NCI-H526 (cell line): ENCODE measurements around the gene GRIK5.

Experiments used
- DNase-seq, 2 experiments: peaks; one replicate each; lab custom pipeline; 2025; lab: John Stamatoyannopoulos, UW

GRIK5 gene

GRCh38 chr19:42076380-42076944 is 6.5 kb upstream of the GRIK5 start:
- no peak for DNase-seq

GRCh38 chr19:42075616-42076379 is 5.8 kb upstream of the GRIK5 start, which contains the start of gene ZNF574:
Gene ZNF574 (plus strand): TSS chr19:42076166. CDS start chr19:42078607, 2,441 bp downstream.
- DNase-seq = peak; percentile 100

GRCh38 chr19:42075364-42075615 is 5.3 kb upstream of the GRIK5 start:
- DNase-seq = no peak

GRCh38 chr19:42074513-42075363 is 4.7 kb upstream of the GRIK5 start:
- no peak for DNase-seq

GRCh38 chr19:42071247-42071646 is 1.2 kb upstream of the GRIK5 start:
- no peak for DNase-seq

GRCh38 chr19:42068756-42069571 is 1.0 kb downstream of the GRIK5 start:
- peak in 1 of 2 experiments; percentile 46 for DNase-seq

GRCh38 chr19:42068361-42068755 is 1.6 kb downstream of the GRIK5 start:
- peak in 1 of 2 experiments; percentile 25 for DNase-seq

GRCh38 chr19:42067315-42067888 is 2.6 kb downstream of the GRIK5 start:
- DNase-seq = no peak

- peak; percentile 77 to 89 for DNase-seq
These were observed 3.8 kb downstream of the GRIK5 start for GRCh38 chr19:42066075-42066754.

- no peak for DNase-seq
These were observed 4.5 kb downstream of the GRIK5 start for GRCh38 chr19:42065511-42065910.

- no peak for DNase-seq
These were observed 5.0 kb downstream of the GRIK5 start for GRCh38 chr19:42065051-42065450.

GRCh38 chr19:42064432-42064831 is 5.6 kb downstream of the GRIK5 start:
- no peak for DNase-seq

- no peak for DNase-seq
These were observed 7.6 kb downstream of the GRIK5 start for GRCh38 chr19:42062381-42062780.

GRCh38 chr19:42060117-42060516 is 9.9 kb downstream of the GRIK5 start:
- no peak for DNase-seq

- DNase-seq = no peak
These were observed 10.8 kb downstream of the GRIK5 start for GRCh38 chr19:42059196-42059595.

GRCh38 chr19:42057846-42058245 is 12.2 kb downstream of the GRIK5 start:
- no peak for DNase-seq

- DNase-seq = no peak
These were observed 15.8 kb downstream of the GRIK5 start for GRCh38 chr19:42054205-42054604.

- no peak for DNase-seq
These were observed 16.7 kb downstream of the GRIK5 start for GRCh38 chr19:42053037-42053935.

GRCh38 chr19:42052241-42052863 is 17.7 kb downstream of the GRIK5 start:
- DNase-seq = no peak
